DMS153 (cell line): ENCODE results near the gene DZIP3.

ENCODE experiments used
- DNase-seq: peaks from one replicate; lab custom pipeline; 2025; lab: John Stamatoyannopoulos, UW

Gene DZIP3, protein sequence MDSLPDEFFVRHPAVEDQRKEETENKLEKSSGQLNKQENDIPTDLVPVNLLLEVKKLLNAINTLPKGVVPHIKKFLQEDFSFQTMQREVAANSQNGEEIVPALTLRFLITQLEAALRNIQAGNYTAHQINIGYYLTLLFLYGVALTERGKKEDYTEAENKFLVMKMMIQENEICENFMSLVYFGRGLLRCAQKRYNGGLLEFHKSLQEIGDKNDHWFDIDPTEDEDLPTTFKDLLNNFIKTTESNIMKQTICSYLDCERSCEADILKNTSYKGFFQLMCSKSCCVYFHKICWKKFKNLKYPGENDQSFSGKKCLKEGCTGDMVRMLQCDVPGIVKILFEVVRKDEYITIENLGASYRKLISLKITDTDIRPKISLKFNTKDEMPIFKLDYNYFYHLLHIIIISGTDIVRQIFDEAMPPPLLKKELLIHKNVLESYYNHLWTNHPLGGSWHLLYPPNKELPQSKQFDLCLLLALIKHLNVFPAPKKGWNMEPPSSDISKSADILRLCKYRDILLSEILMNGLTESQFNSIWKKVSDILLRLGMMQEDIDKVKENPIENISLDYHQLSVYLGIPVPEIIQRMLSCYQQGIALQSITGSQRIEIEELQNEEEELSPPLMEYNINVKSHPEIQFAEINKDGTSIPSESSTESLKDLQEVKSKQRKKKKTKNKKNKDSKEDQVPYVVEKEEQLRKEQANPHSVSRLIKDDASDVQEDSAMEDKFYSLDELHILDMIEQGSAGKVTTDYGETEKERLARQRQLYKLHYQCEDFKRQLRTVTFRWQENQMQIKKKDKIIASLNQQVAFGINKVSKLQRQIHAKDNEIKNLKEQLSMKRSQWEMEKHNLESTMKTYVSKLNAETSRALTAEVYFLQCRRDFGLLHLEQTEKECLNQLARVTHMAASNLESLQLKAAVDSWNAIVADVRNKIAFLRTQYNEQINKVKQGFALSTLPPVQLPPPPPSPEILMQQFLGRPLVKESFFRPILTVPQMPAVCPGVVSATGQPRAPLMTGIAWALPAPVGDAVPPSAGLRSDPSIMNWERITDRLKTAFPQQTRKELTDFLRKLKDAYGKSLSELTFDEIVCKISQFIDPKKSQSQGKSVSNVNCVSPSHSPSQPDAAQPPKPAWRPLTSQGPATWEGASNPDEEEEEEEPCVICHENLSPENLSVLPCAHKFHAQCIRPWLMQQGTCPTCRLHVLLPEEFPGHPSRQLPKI

DNA sequence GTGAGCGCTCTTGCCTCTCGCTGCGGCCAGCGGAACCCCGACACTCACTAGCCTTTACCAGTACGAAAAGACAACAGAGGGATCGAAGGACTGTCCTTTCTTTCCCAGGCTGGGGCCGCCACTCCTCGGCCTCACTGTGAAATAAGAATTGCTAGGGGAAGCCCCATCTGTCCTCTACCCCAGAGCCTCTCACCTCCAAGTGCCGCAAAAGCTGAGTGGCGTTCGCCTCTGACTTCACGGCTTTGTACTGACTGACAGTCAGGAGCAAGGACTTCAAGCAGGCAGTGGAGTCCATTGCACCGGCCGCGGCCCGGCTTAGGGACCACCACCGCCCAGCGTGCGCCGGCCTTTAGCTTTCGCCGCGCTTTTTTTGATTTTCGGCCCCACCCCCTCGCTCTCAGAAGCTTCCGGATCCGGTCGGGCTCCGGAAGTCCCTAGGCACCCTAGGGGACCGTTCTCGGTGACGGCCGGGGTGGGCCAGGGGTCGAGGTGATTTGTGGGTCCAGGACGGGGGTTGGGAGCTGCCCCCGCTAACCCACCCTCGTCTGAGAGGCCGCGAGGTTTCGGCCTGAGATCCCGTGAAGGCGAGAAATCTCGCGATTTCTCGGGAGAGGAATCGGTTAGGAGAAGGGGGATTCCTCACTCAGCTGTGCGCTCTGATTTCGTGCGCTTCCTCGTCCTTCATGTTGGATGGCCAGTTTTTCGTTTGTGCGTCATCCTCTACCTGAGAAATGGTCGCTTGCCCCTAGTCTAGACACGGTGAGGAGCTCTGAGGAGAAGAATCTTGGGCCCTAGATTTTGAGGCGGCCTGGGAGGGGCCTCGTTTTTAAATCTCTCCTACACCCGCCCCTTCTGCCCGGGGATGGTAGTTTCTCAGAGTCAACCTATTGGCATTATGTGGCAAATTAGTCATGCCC lies at the start of gene DZIP3, which contains the start of gene CIP2A:
Gene DZIP3 (plus strand): TSS at position 642 of the 917 bp plus-strand sequence. CDS start 15,685 bp downstream, outside the sequence.
Gene CIP2A (minus strand): TSS at position 358 of the 917 bp plus-strand sequence. CDS start 63 bp downstream, at position 295.
- DNase-seq, result peak; percentile 69

DNA sequence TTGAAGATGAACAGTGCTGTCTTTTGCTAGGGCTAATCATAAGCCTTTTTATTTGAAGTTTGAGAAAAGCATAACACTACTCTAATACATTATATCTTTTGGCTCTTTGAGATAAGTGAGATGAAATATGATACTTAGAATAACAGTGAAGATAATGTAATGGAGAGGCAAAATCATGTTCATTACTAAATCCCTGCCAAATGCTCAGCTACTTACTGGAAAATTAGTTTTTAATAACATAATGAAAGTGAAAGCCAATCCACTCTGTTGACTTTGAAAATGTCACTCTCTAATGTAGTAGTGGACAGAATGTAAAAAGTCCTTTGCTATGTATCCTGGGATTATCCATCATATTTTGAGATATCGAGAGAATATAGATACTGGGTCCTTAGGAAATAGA lies 43.3 kb upstream of the DZIP3 start:
- DNase-seq, result no peak

DNA sequence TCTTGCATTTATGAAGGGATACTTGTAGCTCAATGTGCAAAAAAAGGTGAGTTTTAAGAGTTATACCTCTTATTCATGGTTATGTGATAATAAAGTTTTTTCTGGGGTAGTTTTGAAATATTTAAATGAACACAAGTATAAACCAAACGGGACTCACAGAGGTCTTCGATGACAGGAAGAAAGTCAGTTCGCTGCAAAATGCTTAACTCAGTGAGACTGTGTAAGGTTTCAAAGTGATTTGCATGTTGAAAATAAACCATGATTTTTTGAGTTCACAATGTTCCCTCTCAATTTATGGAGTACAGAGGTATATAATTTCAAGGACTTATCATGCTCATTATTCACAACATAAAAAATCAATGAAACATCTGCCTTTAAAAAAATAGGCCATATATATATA lies 42.8 kb upstream of the DZIP3 start:
- no peak for DNase-seq

DNA sequence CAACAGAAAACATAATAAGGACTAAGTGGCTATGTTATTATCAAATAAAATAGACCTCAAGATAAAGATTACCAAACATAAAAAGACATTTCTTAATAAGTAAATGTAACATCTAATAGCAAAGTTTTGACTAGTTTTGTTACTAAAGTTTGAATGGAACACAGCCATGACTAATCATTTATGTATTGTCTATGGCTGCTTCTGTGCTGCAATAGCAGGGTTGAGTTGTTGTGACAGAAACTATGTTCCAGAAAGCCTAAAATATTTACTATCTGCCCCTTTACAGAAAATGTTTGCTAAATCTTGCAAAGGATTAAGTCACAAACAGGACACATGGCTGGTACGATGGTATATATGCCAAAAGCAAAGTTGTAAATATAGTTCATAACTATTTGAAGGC lies 41.2 kb upstream of the DZIP3 start:
- DNase-seq, result no peak

DNA sequence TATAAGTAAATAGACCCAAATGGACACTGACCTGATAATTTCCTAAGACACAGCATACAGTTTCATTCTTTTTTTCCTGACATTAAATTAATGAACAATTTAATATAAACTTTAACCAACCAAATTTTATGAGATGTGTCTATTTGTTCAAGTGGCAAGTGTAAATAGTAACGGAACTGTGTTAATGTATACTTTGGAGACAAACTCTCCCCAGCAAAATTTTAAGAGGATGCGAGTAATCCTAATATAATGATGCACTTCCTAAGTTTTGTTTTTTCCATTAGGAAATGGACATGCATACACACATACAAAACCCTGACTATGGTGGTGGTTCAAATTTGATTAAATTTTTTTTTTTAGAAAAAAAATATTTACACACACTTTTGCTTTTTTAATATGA lies 40.6 kb upstream of the DZIP3 start:
- DNase-seq, result no peak

DNA sequence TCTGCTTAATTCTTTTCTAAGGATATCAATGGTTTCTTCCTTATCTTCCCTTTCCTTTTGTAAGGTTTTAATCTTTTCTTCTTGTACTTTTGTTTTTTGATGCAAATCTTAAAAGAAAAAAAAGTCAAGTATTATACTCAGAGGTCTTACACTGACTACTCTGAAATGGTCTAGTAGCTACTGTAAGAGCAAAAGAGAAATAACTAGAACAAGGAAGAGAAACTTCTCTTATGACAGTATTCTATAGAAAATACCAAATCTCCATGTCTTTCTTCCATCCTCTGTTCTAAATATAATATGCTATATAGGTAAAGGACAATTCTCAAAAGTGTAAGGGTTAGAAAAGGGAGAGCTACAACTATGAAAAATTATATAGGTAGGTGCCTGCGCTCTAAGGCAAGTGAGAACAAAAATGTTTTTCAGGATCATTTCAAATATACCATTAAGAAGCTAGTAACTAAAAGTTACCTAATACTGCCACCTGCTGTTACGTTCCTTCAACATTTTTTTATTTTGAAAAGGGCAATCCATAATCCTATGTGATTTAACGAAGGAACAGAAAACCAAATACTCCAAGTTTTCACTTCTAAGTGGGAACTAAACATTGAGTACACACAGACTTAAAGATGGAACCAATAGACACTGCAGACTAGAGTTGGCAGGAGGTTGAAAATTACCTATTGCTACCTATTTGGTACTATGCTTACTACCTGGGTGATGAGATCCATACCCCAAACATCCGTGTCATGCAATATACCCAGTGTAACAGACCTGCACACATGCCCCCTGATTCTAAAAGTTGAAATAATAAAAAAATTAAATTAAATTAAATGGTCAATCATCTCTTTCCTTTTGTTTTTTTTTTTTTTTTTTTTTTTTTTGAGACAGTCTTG lies 37.0 kb upstream of the DZIP3 start:
- DNase-seq, result peak; percentile 8

DNA sequence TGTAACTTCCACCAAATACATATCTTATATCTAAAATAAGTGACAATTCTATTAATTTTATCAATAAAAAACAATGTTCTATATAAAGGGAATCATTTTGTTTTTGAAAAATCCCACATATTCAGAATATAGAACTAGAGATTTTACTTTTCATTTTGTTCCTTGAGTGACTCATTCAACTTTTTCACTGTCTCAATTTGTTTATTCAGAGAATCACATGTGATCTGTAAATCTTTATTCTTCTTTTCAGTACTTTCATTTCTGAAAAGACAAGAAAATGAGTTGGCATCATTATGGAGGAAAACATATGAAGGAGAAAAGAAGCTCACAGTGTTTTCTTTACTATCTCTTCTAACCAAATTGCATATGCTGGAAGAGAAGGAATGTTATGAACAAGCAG lies 35.3 kb upstream of the DZIP3 start:
- no peak for DNase-seq

DNA sequence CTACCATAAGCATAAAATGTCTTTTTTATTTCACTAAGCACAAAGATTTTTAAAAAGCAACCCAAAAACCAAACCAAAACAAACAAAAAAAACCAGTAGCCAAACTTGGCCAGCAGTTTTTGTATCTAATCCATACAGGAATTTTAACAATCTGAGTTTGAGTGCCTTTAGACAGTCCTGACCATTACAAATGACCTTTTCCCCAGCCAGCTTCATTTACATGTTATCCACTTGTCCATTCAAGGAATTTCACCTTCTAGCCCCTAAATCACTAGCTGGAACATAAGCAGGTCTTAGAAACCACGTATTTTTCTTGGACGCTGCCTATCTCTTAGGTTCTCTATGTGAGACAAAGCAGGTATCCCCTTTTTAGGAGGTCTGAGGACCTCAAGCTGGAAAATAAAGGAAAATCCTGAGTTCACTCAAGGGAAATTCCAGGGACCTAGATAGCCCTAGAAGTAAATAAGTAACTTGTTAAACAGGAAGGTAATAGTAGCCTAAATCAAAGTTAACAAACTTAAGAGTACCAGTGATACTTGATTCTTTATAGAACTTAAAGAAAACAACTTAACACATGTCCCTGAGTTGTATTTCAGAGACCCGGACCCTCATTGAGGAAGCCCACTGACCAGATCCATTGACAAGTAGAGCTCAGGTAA lies 34.5 kb upstream of the DZIP3 start:
- no peak for DNase-seq

DNA sequence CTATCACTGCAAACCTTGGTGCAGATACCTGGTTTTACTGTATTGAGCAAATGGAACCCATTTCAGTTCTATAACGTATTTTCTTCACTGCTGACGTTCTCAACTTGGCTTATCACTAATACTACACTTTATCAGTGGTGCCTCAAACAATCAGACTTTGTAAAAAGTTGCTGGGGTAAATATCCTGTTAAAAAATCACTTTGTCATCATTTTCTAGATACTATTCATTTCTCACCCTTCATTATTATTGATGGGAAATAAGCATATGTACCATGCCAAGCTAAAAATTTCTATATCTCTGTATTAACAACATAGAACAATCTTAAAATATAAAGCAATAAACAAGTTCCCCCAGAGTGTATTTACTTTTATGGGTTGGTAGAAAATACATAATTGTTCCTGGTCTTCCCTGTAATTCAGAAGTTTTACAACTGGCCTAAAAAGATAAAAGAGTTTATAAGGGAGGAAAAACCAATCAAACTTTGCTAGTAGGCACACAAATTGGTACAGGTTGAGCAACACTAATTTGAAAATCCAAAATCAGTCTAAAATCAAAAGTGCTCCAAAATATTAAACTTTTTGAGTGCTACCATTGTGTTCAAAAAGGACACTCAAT lies 33.4 kb upstream of the DZIP3 start:
- no peak for DNase-seq

DNA sequence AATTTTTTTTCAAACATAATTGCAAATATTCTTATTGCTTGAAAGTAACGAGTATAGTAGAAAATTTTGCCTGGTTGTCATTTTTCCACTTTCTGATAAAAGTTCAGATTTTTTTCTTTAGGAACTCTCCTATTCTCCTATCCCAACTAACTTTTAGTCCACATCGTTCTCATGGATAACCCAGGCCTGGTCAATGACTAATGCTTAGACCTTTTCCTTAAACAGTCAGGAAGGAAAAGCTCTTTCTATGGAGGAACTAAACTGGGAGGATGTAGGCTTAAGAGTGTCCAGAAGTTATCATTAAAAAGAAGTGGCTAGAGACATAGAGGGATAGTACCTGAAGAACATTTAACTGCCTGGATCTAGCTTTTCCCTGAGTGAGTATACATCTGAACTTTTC lies 27.0 kb upstream of the DZIP3 start:
- no peak for DNase-seq

DNA sequence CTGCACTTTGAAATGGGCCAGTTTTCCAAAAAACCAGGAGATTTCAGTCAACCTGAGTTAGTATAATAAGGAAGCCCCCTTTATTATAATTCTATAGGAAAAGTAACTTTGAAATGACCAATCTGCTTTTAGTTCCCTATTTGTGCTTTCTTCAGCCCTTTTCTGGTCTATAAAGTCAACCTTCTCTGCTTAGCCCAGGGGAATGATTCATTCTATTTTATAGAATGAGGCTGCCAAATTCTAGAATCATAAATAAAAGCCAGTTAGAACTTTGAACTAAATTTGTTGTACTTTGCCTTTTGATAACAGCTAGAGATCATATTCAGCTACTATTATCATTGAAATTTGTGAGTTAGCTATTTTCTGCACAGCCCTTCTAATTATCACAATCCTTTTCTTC lies 25.0 kb upstream of the DZIP3 start:
- no peak for DNase-seq

DNA sequence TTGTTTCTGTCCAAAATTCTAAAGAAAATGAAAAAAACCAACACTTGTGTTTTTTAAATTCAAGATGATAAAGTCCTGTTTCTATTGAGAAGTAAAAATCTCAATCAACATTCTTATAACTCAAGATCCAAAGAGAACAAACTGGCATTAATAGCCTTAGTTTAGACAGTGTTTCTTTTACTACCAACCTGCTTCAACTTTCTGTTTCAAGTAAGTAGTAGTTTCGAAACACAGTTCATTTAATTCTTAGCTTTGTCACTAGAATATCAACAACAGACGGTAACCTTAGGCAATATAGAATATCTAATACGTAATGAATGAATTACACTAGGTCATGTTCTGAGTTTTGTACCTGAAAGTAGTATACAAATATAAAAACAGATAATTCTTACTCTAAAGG lies 24.0 kb upstream of the DZIP3 start:
- no peak for DNase-seq

DNA sequence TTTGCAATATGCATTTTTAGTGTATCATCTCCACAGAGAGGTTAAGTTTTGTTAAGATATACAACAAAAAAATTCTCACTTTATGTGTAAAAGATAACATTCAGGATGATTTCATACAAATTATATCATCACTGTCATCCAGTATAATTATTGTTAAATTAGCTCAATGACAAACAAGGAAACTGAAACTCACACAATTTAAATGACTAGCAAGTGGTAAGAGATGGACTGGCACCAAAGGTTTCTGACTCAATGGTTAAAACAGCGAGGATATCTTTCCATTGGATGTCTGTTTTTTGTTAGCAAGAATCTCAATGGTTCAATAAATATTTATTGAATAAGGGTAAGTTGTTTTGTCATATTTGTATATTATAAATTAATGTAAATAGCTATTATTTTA lies 22.9 kb upstream of the DZIP3 start:
- no peak for DNase-seq

DNA sequence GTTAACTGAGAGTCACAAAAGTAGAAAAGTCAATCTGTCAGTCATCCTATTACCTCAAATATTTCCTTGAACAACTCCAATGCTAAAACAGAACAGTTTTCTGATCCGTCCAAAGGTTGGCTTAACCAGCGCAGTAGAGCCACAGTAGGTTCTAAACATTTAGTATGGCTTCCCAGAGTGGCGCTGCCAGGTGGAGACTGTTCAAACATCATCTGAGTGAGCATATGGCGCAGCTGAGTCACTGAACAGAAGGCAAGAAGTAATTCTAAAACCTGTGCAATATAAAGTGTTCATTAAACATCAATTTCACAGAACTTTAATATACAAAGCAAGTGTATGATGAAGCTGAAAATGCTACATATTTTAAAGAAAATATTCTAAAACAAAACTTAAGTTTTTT lies 20.2 kb upstream of the DZIP3 start:
- DNase-seq, result no peak

DNA sequence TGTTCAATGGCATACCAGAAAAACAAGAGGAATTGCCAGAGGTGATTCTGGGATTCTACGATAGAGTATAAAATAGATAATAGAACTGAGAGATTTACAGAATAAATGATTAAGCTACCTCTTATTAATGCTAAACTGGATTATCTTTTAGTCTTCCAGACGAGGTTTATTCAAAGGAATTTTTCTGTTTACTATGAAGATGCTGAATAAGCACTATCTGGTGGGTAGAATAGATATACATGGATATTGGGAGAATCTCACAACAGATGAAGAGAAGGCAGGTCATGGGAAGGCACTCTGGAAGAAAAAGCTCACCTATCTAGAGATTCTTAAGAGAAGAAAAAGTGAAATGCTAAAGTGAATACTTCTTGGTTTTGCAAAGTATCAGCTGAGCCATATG lies 11.5 kb upstream of the DZIP3 start:
- no peak for DNase-seq

DNA sequence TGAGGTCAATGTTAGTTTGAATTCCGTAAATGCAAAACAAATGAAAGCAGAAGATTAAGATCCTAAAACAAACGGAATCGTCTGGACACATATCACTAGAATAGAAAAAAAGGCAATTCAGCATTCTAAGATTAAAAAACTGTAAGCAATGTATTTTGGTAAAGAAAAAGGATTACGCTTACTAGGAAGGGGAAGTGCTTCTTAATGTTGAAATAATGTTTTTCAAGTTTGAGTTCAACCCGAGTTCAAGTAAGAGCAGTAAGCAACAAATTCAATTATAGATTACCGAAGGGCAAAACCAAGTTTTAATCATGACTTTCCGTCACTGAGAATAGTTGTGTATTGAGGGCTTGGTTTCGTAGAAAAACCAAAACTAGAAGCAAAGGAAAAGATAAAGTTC lies 921 bp upstream of the DZIP3 start:
- DNase-seq, result no peak

DNA sequence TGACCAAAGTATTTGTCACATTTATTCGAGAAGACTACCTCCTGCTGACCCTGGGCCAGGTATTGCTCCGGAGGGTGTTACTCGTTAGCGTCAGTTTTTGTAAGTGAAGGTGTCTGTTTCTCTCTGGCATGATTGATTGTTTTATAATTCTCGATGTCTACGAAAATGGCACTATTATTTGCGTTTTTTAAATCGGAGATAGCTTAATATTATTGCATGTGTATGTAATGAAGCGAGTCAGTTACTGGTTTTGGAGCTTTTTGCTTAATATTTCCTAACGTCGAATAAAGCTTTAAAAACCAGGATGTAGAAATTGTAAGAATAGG lies 439 bp downstream of the DZIP3 start:
- DNase-seq, result no peak

DNA sequence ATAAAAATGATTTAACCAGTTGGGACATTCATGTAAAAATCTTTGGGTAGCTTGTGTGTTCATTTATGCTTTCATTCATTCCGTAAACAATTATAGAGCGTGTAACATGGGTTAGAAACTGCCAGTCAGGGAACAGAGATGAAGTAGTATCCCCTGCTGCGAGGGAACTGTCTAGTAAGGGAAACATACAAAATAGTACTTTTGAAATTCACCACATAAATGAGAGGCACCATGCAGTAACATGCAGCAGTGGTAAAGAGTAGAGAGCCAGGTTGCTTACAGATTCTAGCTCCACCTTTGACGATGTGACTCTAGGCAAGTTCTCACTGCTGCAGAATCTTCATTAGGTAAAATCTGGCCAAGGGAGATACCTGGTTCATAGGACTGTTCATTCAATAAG lies 938 bp downstream of the DZIP3 start:
- no peak for DNase-seq

DNA sequence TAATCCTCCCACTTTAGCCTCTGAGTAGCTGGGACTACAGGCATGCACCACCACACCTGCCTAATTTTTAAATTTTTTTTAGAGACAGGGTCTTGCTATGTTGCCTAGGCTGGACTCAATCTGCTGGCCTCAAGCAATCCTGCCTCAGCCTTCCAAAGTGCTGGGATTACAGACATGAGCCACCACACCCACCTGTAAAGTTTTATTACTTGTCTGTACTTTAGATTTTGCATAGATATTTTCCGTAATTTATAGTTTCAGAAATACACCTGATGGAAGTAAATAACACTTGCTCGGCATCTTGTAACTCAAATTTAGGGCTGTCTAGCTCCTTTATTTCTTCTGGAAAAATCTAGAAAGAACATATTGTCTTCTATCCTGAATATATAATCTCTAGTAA lies 5.8 kb downstream of the DZIP3 start:
- DNase-seq, result no peak
